ENCODE data around the gene MRPS12.

MRPS12 gene

DNA sequence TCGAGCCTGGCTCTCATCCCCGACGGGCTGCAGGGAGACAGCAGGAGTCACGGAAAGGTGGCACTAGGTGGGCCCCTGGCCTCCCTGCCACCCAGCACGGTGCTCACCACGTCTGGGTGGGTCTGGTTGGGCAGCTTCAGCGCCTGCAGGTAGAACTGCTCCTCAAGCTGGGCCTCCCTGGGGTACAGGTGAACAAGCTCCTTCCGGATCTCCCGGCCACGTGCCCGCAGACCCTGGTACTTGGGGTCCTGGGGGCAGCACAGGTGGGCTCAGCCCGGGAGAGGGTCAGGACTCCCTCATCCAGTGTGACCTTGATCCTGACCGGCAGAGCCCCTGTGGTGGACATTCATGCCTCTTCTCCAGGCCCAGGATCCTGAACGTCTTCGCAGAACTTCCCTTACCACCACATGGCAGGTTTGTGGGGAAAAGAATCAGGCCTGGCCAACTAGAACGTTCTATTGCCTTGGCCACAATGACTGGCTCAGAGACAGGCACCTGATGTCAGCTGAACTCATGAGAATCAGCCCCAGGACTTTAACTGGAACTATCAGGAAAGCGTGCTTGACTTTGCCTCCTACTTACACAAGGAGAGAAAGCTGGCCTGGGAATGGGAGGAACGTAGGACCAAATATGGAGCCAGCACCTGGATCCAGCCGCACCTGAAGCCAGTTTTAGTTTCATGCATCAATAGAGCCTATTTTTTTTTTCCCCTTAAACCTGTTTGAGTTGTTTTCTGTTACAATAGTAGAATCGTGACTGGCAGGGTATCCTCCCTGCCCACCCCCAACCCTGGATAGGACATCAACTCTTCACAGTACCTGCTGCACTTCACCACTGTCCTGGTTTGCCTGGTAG lies 9.1 kb upstream of the MRPS12 start:
- ATAC-seq: no peak
- TF ChIP-seq RARB (CRISPR knock-in tag; IDR thresholded peaks at IDR 0.05) (no peak), ESRRG (CRISPR knock-in tag; IDR thresholded peaks at IDR 0.05) (no peak), PPARA (CRISPR knock-in tag; IDR thresholded peaks at IDR 0.05; ENCODE audit: borderline replicate concordance) (no peak), CSDC2 (CRISPR knock-in tag; IDR thresholded peaks at IDR 0.05) (no peak), OSR1 (CRISPR knock-in tag; IDR thresholded peaks at IDR 0.05) (no peak), ZC3H10 (CRISPR knock-in tag; IDR thresholded peaks at IDR 0.05) (no peak), ZNF8 (CRISPR knock-in tag; IDR thresholded peaks at IDR 0.05) (no peak), ARNTL (CRISPR knock-in tag; IDR thresholded peaks at IDR 0.05; ENCODE audit: borderline replicate concordance, low read depth) (no peak)
- TF ChIP-seq, protein P1, sequence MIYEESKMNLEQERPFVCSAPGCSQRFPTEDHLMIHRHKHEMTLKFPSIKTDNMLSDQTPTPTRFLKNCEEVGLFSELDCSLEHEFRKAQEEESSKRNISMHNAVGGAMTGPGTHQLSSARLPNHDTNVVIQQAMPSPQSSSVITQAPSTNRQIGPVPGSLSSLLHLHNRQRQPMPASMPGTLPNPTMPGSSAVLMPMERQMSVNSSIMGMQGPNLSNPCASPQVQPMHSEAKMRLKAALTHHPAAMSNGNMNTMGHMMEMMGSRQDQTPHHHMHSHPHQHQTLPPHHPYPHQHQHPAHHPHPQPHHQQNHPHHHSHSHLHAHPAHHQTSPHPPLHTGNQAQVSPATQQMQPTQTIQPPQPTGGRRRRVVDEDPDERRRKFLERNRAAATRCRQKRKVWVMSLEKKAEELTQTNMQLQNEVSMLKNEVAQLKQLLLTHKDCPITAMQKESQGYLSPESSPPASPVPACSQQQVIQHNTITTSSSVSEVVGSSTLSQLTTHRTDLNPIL (CRISPR knock-in tag; IDR thresholded peaks at IDR 0.05; ENCODE audit: low read depth): no peak

DNA sequence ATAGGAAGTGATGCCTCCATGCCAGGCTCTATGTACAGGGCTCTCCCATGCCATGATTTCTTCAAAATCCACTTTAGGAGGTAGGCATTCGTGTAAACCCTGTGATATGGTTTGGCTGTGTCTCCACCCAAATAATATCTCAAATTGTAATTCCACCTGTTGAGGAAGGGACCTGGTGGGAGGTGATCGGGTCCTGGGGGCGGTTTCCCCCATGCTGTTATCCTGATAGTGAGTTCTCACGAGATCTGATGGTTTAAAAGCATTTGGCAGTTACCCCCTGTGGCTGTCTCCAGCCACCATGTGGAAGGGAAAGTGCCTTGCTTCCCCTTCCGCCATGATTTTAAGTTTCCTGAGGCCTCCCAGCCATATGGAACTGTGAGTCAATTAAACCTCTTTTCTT lies 8.3 kb upstream of the MRPS12 start:
- no peak for ATAC-seq
- TF ChIP-seq, protein P2, sequence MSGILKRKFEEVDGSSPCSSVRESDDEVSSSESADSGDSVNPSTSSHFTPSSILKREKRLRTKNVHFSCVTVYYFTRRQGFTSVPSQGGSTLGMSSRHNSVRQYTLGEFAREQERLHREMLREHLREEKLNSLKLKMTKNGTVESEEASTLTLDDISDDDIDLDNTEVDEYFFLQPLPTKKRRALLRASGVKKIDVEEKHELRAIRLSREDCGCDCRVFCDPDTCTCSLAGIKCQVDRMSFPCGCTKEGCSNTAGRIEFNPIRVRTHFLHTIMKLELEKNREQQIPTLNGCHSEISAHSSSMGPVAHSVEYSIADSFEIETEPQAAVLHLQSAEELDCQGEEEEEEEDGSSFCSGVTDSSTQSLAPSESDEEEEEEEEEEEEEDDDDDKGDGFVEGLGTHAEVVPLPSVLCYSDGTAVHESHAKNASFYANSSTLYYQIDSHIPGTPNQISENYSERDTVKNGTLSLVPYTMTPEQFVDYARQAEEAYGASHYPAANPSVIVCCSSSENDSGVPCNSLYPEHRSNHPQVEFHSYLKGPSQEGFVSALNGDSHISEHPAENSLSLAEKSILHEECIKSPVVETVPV (CRISPR knock-in tag; IDR thresholded peaks at IDR 0.05): no peak
- TF ChIP-seq TCF4 (CRISPR knock-in tag; IDR thresholded peaks at IDR 0.05; ENCODE audit: borderline replicate concordance): no peak

DNA sequence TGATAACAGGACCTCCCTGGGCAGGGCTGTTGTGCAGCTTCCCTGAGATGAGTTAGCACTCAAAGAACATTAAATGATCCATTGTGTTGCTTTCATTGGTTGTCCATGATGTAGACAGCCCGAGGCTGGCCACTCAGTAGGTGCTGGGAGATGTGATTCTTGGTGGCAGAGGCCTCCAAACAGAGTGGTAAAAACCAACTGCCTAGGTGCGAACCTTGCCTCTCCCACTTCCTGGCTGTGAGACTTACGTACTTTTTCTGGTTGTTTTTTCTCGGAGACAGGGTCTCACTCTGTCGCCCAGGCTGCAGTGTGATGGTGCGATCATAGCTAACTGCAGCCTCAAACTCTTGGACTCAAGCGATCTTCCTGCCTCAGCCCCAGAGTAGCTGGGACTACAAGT lies 6.4 kb upstream of the MRPS12 start:
- ATAC-seq: no peak

More for the DNA sequence above, 6.4 kb upstream of the MRPS12 start:
- TF ChIP-seq, protein P3, sequence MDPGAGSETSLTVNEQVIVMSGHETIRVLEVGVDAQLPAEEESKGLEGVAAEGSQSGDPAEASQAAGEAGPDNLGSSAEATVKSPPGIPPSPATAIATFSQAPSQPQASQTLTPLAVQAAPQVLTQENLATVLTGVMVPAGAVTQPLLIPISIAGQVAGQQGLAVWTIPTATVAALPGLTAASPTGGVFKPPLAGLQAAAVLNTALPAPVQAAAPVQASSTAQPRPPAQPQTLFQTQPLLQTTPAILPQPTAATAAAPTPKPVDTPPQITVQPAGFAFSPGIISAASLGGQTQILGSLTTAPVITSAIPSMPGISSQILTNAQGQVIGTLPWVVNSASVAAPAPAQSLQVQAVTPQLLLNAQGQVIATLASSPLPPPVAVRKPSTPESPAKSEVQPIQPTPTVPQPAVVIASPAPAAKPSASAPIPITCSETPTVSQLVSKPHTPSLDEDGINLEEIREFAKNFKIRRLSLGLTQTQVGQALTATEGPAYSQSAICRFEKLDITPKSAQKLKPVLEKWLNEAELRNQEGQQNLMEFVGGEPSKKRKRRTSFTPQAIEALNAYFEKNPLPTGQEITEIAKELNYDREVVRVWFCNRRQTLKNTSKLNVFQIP (CRISPR knock-in tag; IDR thresholded peaks at IDR 0.05; ENCODE audit: borderline replicate concordance, low read depth): no peak
- TF ChIP-seq TOX (CRISPR knock-in tag; IDR thresholded peaks at IDR 0.05; ENCODE audit: borderline replicate concordance) (no peak), ESRRG (CRISPR knock-in tag; IDR thresholded peaks at IDR 0.05) (no peak), PPARA (CRISPR knock-in tag; IDR thresholded peaks at IDR 0.05; ENCODE audit: borderline replicate concordance) (no peak), ZNF8 (CRISPR knock-in tag; IDR thresholded peaks at IDR 0.05) (no peak), ZC3H10 (CRISPR knock-in tag; IDR thresholded peaks at IDR 0.05) (no peak), ZNF565 (CRISPR knock-in tag; conservative IDR thresholded peaks at IDR 0.05; ENCODE audit: low read depth) (no peak), ZFP3 (CRISPR knock-in tag; IDR thresholded peaks at IDR 0.05) (no peak), BACH2 (CRISPR knock-in tag; IDR thresholded peaks at IDR 0.05; ENCODE audit: borderline replicate concordance) (no peak), ISL1 (CRISPR knock-in tag; IDR thresholded peaks at IDR 0.05) (no peak)
- TF ChIP-seq, protein P1 (CRISPR knock-in tag; IDR thresholded peaks at IDR 0.05; ENCODE audit: low read depth): no peak
- TF ChIP-seq, protein P4, sequence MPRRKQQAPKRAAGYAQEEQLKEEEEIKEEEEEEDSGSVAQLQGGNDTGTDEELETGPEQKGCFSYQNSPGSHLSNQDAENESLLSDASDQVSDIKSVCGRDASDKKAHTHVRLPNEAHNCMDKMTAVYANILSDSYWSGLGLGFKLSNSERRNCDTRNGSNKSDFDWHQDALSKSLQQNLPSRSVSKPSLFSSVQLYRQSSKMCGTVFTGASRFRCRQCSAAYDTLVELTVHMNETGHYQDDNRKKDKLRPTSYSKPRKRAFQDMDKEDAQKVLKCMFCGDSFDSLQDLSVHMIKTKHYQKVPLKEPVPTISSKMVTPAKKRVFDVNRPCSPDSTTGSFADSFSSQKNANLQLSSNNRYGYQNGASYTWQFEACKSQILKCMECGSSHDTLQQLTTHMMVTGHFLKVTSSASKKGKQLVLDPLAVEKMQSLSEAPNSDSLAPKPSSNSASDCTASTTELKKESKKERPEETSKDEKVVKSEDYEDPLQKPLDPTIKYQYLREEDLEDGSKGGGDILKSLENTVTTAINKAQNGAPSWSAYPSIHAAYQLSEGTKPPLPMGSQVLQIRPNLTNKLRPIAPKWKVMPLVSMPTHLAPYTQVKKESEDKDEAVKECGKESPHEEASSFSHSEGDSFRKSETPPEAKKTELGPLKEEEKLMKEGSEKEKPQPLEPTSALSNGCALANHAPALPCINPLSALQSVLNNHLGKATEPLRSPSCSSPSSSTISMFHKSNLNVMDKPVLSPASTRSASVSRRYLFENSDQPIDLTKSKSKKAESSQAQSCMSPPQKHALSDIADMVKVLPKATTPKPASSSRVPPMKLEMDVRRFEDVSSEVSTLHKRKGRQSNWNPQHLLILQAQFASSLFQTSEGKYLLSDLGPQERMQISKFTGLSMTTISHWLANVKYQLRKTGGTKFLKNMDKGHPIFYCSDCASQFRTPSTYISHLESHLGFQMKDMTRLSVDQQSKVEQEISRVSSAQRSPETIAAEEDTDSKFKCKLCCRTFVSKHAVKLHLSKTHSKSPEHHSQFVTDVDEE (CRISPR knock-in tag; IDR thresholded peaks at IDR 0.05): no peak
- TF ChIP-seq, protein P2 (CRISPR knock-in tag; IDR thresholded peaks at IDR 0.05): no peak

Data from SK-N-SH treated with all-trans-retinoic acid at 6 μM for 48 hours (cell line).